KMS-11 (cell line): ENCODE results near the gene WWC1.

ENCODE experiments used
- H2AFZ ChIP-seq: fragments of 200-600 bp; sonication (generic); 2 replicates; pipeline ENCODE4 v1.6.1; 2016; ENCODE audit warnings: antibody characterized with exemption, mixed run types, low read depth
- H3K27ac ChIP-seq: fragments of 200-600 bp; sonication (generic); 2 replicates; pipeline ENCODE4 v1.6.1; 2016; ENCODE audit warnings: mild to moderate bottlenecking, mixed run types
- H3K27me3 ChIP-seq: fragments of 200-600 bp; sonication (generic); 2 replicates; pipeline ENCODE4 v1.6.1; 2017; ENCODE audit warnings: mild to moderate bottlenecking, low read depth, mixed run types, moderate library complexity; ENCODE audit not compliant: insufficient read depth
- H3K36me3 ChIP-seq: fragments of 200-600 bp; sonication (generic); 2 replicates; pipeline ENCODE4 v1.6.1; 2017; ENCODE audit warnings: mild to moderate bottlenecking, mixed run types; ENCODE audit not compliant: insufficient read depth
- H3K4me1 ChIP-seq: fragments of 200-600 bp; sonication (generic); 2 replicates; pipeline ENCODE4 v1.6.1; 2016; ENCODE audit warnings: mild to moderate bottlenecking, low read depth, mixed run types; ENCODE audit not compliant: poor library complexity, severe bottlenecking
- H3K4me2 ChIP-seq: fragments of 200-600 bp; sonication (generic); 2 replicates; pipeline ENCODE4 v1.7.0; 2016; ENCODE audit warnings: mild to moderate bottlenecking, mixed run types
- H3K4me3 ChIP-seq: fragments of 200-600 bp; sonication (generic); IDR thresholded peaks from 2 replicates; pipeline ENCODE4 v1.6.1; 2017; ENCODE audit warnings: low read depth, low read length, mixed read lengths; ENCODE audit not compliant: insufficient read depth
- H3K79me2 ChIP-seq: fragments of 200-600 bp; sonication (generic); 2 replicates; pipeline ENCODE4 v1.6.1; 2016; ENCODE audit warnings: low read depth, mixed run types; ENCODE audit not compliant: insufficient read depth
- H3K9ac ChIP-seq: fragments of 200-600 bp; sonication (generic); 2 replicates; pipeline ENCODE4 v1.6.1; 2016; ENCODE audit warnings: mild to moderate bottlenecking, mixed run types
- H4K20me1 ChIP-seq: fragments of 200-600 bp; sonication (generic); 2 replicates; pipeline ENCODE4 v1.6.1; 2016; ENCODE audit warnings: mild to moderate bottlenecking, mixed run types; ENCODE audit not compliant: insufficient read depth
- TF ChIP-seq, protein P1 (sequence below): fragments of 200-600 bp; sonication (generic); conservative IDR thresholded peaks from 2 replicates; pipeline ENCODE4 v1.6.1; 2017; ENCODE audit warnings: low read depth, mild to moderate bottlenecking, antibody characterized with exemption, low read length, moderate library complexity, mixed read lengths

Gene WWC1

GRCh38 chr5:168393773-168394172 is 102.3 kb downstream of the WWC1 start:
- no peak overlapping the region for H3K4me2 ChIP-seq
- H3K4me1 ChIP-seq, result no peaks in the 10 kb centered on the region
- H3K27ac ChIP-seq, result no peak overlapping the region
- TF ChIP-seq, protein P1, sequence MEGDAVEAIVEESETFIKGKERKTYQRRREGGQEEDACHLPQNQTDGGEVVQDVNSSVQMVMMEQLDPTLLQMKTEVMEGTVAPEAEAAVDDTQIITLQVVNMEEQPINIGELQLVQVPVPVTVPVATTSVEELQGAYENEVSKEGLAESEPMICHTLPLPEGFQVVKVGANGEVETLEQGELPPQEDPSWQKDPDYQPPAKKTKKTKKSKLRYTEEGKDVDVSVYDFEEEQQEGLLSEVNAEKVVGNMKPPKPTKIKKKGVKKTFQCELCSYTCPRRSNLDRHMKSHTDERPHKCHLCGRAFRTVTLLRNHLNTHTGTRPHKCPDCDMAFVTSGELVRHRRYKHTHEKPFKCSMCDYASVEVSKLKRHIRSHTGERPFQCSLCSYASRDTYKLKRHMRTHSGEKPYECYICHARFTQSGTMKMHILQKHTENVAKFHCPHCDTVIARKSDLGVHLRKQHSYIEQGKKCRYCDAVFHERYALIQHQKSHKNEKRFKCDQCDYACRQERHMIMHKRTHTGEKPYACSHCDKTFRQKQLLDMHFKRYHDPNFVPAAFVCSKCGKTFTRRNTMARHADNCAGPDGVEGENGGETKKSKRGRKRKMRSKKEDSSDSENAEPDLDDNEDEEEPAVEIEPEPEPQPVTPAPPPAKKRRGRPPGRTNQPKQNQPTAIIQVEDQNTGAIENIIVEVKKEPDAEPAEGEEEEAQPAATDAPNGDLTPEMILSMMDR, result no peak
- H2AFZ ChIP-seq, result no peak overlapping the region
- H3K27me3 ChIP-seq, result no peaks in the 10 kb centered on the region
- no peaks in the 10 kb centered on the region for H3K79me2 ChIP-seq
- no peak overlapping the region for H3K9ac ChIP-seq
- H4K20me1 ChIP-seq, result no peaks in the 10 kb centered on the region
- no peak overlapping the region for H3K4me3 ChIP-seq
- H3K36me3 ChIP-seq, result no peaks in the 10 kb centered on the region

DNA sequence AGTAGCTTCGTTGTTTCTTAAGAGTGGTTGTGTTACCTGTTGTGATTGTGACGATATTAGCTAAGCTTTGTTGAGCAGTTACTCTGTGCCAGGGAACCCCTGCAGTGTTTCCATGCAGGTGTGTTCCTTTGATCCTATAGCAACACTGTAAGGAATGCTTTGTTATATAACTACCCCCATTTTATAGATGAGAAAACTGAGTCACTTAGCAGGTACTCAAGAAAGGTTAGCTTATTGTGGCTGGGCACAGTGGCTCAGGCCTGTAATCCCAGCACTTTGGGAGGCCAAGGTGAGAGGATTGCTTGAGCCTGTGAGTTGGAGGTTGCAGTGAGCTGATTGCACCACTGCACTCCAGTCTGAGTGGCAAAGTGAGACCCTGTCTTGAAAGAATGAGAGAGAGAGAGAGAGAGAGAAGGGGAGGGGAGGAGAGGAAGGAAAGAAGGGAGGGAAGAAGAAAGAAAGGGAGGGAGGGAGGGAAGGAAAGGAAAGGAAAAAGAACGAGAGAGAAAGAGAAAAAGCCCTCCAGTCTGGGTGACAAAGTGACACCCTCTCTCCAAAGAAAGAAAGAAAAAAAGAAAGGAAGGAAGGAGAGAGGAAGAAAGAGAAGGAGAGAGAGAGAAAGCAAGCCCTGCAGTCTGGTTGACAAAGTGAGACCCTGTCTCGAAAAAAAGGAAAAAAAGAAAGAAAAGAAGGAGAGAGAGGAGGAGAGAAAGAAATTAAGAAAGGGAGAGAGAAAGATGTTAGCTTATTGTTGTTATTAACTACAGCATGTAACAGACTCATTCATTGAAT is 109.2 kb downstream of the WWC1 start:
- Histone ChIP-seq H3K4me2 (no peak overlapping the region), H3K36me3 (no peaks in the 10 kb centered on the region), H3K27ac (no peak overlapping the region), H3K27me3 (no peaks in the 10 kb centered on the region), H3K9ac (no peak overlapping the region), H4K20me1 (no peaks in the 10 kb centered on the region), H2AFZ (no peak overlapping the region), H3K4me1 (no peaks in the 10 kb centered on the region), H3K4me3 (no peak overlapping the region), H3K79me2 (no peaks in the 10 kb centered on the region)
- TF ChIP-seq, protein P1, result no peak

DNA sequence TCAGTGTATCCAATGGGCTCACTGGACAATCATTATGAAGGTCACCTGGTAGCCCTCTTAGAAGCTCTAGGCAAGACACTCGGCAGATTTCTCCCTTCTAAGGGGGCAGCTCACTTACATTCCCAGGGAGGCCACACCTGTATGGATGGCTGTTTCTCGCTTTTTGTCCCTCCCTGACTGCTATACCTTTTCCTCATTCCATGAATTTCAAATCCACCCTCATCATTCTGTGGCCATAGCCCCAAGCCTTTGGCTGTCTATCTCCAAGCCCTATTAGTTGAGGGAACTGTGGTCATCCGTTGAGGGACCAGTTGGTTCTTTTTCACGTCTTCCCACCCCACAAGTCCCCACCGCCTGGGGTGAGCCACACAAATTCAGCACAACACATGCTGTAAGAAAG is 109.8 kb downstream of the WWC1 start:
- Histone ChIP-seq H3K4me2 (no peak overlapping the region), H3K9ac (no peak overlapping the region), H4K20me1 (no peaks in the 10 kb centered on the region), H3K4me1 (no peaks in the 10 kb centered on the region), H3K79me2 (no peaks in the 10 kb centered on the region), H2AFZ (no peak overlapping the region), H3K27me3 (no peaks in the 10 kb centered on the region), H3K36me3 (no peaks in the 10 kb centered on the region), H3K27ac (no peak overlapping the region), H3K4me3 (no peak overlapping the region)
- TF ChIP-seq, protein P1, result no peak

DNA sequence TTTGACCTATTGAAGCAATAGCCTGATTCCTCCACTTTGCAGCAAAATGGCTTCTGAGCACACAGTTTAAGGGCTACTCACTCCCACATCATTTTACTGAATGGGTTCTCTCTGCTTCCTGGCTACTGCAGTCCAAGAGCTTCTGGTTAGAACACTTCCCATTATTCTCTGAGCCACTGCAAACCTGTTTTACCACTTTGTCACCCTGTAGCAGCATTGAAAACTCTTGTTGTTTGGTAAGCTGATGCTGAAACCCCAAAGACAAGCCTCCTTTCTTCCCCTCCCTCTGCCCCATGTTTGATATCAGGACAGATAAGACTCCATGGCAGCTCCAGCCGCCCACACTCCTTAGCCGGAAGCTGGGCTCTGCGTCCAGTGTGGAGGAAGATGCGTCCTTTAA is 110.4 kb downstream of the WWC1 start:
- Histone ChIP-seq H3K36me3 (no peaks in the 10 kb centered on the region), H4K20me1 (no peaks in the 10 kb centered on the region), H3K4me1 (no peaks in the 10 kb centered on the region), H3K9ac (no peak overlapping the region), H3K27ac (no peak overlapping the region), H3K4me3 (no peak overlapping the region), H3K4me2 (no peak overlapping the region), H2AFZ (no peak overlapping the region), H3K79me2 (no peaks in the 10 kb centered on the region), H3K27me3 (no peaks in the 10 kb centered on the region)
- TF ChIP-seq, protein P1, result no peak
